ENCODE results near the gene ACTRT2.

The ACTRT2 gene

GRCh38 chr1:3018576-3018975, 2.7 kb upstream of the ACTRT2 start:
- DNase-seq (ENCODE audit: low spot score), result no peak

DNA sequence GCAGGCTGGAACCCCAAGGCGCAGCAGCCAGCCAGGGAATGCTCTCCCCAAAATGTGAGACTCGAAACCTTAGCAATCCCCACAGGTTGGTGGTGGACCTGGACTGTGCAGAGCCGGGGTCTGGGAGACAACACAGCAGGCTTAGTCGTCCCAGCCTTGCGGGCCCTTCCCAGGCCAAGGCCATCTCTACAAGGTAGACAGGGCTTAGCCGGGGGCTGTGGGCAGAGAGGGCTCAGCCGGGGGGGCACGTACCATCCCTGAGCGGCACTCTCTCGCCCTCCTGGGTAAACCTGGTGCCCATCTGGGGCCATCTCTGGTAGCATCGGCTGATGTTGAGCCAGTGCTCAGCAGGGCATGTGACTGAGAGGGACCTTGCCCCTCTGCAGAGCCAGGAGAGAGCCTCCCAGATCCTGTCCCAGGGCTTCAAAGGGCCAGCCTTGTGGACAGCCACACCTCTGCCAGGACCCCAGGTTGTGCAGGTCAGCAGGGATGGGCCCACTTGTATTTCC, 2.2 kb upstream of the ACTRT2 start:
- DNase-seq (ENCODE audit: low spot score), result no peak

- DNase-seq (ENCODE audit: low spot score), result no peak
Observed at GRCh38 chr1:3019516-3020051, 1.7 kb upstream of the ACTRT2 start.

DNA sequence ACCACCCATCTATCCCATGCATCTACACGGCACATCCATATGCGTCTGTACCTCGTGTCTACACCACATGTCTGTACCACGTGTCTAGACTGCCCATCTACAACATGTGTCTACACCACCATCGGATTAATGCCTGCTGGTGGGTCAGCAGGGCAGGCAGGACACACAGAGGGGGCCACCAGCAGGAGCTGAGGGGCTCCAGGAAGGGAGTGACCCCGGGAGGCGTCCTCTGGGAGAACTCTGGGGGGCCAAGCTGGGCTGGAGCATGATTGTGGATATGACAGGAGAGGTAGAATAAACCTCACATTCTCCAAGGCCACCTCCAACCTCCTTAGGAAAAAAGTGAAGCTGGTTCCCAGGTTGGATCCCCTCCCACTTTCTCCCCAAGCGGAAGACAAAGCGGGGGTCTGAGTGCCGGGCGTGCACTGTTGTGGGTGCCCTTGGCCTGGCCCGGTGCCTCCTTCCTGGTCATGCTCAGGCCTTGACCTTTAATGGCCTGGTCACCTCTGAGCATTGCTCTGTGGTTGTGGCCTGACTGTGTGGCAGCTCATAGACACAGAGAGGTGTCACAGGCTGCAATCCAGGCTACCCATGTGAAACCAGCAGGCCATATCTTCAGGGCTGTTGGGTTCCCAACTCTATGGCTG, 881 bp upstream of the ACTRT2 start:
- no peak for DNase-seq (ENCODE audit: low spot score)

DNA sequence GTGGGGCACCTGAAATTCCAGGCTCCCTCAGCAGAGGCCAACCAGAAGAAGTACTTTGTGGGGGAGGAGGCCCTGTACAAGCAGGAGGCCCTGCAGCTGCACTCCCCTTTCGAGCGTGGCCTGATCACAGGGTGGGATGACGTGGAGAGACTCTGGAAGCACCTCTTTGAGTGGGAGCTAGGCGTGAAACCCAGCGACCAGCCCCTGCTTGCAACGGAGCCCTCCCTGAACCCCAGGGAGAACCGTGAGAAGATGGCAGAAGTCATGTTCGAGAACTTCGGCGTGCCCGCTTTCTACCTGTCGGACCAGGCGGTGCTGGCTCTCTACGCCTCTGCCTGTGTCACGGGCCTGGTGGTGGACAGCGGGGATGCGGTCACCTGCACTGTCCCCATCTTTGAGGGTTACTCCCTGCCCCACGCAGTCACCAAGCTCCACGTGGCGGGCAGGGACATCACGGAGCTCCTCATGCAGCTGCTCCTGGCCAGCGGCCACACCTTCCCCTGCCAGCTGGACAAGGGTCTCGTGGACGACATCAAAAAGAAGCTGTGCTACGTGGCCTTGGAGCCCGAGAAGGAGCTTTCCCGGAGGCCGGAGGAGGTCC, 634 bp downstream of the ACTRT2 start:
- no peak for DNase-seq (ENCODE audit: low spot score)

DNA sequence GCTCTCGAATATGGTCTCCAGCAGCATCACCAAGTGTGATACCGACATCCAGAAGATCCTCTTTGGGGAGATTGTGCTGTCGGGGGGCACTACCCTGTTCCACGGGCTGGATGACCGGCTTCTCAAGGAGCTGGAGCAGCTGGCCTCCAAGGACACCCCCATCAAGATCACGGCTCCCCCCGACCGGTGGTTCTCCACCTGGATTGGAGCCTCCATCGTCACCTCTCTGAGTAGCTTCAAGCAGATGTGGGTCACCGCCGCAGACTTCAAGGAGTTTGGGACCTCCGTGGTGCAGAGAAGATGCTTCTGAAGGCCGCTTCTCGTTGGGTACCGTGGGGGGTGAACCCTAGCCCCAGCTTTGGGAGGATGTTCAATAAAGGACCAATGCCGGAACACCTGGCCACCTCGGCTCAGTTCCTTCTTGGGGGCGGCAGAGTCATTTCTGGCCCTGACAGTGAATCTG, 1.3 kb downstream of the ACTRT2 start:
- no peak for DNase-seq (ENCODE audit: low spot score)

GRCh38 chr1:3022976-3023375, 1.7 kb downstream of the ACTRT2 start:
- no peak for DNase-seq (ENCODE audit: low spot score)

- DNase-seq (ENCODE audit: low spot score), result no peak
Observed at GRCh38 chr1:3024019-3024418, 2.8 kb downstream of the ACTRT2 start.

- no peak for DNase-seq (ENCODE audit: low spot score)
Observed at GRCh38 chr1:3024588-3024987, 3.3 kb downstream of the ACTRT2 start.

- no peak for DNase-seq (ENCODE audit: low spot score)
Observed at GRCh38 chr1:3026124-3026523, 4.9 kb downstream of the ACTRT2 start.

DNA sequence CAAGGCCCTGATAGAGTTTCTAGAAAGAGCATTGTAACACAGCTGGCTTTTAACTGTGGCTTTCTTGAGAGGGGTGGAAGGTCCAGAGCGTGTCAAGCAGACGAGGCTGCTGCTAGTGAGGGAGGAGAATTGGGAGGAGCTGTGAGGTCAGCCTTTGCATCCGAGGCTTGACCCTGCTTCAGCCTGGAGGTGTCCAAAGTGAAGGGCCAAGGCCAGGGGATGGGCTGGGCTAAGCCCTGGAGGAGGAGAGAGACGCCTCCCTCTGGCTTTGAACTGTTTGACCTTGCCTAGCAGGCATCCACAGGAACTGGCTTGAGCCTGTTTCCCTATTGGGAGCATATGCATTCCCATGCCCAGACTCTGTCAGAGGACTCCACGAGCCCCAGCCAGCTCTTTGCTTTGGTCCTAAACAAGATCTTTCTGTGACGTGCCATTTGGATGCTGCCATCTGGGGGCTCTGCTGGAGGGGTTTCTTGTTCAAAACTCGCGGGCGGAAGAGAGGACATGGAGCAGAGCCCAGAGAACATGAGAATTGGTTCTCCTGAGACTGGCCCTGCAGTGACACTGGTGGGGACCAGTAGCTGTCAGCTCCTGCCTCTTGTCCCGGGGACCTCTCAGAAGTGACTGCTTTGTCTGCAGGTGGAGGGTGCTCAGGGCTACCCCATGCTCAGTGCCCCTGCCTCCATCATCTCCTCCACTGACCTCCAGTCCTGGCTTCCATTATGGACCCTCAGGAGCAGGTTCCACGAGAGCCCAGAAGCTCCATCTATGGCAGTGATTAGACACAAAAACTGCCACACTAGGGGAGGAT, 5.5 kb downstream of the ACTRT2 start:
- no peak for DNase-seq (ENCODE audit: low spot score)

- DNase-seq (ENCODE audit: low spot score), result no peak
Observed at GRCh38 chr1:3027611-3028371, 6.5 kb downstream of the ACTRT2 start.

DNA sequence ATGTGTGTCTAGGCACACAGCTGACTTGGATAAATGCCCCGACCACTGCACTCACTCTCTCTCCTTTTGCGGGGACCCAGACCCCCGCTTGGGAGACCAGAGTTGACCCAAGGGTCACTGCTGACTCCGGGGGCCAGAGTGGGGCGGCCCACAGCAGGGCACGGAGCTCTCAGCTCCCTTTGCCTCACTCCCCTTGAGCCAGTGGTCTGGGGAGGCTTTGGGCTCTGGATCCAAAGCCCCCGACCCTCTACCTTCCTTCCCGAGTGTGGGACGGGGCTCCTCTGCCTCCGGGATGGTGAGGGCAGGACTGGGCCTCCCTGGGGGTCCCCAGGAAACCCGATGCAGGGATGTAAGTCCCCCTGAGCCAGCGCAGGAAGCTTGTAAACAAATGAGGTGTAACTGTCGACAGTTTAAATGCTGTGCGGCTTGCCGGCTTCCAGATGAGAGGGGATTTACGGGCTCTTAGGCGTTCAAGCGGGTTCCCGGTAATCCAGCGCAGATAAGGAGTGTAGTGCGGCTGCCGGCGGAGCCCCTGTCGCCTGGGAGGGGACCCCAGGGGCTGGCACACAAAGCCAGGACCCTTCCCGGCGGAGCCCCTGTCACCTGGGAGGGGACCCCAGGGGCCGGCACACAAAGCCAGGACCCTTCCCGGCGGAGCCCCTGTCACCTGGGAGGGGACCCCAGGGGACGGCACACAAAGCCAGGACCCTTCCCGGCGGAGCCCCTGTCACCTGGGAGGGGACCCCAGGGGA, 7.4 kb downstream of the ACTRT2 start:
- DNase-seq (ENCODE audit: low spot score), result no peak

GRCh38 chr1:3029481-3029961, 8.3 kb downstream of the ACTRT2 start:
- no peak for DNase-seq (ENCODE audit: low spot score)

DNA sequence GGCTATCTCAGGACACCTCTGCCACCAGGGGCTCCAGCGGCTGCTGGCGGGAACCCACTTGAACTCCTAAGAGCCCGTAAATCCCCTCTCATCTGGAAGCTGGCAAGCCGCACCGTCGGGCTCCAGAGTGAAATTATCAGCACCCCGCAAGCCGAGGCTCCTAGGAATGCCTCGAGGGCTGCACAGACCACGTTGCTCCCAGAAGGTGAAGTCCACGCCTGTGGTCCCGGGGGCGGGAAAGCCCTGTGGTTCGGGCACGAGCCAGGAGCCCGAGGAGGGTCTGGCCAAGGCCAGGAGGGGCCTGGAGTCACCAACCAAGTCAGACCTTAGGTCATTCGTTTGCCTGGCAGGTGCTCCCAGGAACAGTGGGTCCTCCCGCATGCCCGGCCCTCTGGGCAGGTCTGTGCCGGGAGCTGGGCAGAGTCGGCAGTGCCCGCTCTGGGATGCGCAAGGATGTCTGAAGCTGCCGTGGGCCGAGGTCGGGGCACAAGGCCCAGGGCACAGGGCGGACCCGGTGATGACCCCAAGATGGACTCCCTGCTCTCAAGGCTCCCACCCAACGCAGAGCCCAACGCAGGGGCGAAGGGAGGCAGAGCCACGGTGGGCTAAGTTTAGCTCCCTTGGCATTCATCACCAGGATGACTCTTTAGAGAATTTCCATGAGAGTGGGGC, 8.9 kb downstream of the ACTRT2 start:
- no peak for DNase-seq (ENCODE audit: low spot score)

DNA sequence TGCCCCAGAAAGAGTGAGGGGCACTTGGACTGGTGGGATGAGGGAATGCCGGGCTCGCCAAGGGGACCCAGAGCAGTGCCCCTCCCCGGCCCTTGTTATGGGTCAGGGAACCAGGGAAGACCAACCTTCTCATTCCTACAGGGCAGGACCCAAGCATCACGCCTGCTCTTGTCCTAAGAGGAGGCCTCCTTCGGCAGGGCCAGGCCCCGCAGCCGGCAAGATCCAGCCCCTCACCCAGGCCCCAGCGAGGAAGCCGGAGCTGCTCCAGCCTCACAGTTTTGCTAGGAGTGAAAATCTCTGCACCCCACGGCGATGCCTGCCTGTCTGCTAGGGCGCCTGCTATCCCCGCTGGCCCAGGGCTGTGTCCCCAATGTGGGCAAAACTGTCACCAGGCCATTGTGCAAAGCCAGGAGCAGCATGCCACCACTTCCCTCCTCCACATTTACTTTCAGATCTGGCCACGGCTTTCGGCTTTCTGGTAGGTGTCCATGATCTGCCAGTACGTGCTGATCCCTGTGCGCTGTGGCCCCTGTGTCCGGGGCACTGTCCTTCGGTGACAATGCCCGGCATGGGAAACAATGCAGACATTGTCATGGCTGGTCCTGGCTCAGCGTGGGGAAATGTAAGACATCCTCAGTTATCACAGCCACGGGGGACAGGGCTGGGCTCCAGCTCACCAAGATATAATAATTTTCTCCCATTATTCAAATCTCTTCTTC, 9.6 kb downstream of the ACTRT2 start:
- DNase-seq (ENCODE audit: low spot score), result no peak

DNA sequence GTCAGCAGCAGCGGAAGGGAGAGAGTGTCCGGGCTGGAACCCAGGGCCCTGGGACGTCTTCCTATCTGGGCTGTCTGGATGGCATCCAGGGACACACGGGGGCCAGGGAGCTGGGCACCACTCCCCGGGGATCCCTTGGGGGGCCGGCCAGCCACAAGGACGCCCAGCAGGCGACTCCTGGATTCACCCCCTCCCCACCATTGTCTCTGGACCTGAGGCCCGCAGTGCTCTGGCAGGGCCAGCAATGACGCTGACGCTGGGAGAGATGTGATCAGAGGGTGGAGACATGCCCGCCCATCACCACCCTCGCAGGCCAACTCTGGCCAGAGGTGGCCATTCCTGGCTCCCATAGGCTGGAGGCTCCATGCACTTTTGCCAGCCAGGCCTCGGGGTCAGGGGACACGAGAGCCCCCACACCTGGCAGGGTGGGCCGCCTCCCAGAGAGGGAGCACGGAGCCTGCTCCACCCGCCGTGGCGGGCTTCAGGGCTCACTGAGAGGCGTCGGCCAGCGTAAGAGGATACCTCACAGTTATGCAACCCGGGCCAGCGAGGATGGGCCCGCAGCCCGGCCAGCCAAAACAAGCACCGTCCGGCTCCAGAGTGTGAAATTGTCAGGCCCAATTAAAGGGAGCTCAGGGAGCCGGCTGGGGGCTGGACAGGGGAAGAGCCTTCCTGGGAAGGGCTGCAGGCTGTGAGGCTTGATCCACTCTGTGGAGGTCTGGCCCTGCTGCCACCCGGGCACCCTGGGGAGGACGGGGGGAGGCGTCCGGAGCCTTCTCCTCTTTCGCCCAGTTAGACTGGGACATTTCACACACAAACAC, 10.3 kb downstream of the ACTRT2 start:
- no peak for DNase-seq (ENCODE audit: low spot score)

DNA sequence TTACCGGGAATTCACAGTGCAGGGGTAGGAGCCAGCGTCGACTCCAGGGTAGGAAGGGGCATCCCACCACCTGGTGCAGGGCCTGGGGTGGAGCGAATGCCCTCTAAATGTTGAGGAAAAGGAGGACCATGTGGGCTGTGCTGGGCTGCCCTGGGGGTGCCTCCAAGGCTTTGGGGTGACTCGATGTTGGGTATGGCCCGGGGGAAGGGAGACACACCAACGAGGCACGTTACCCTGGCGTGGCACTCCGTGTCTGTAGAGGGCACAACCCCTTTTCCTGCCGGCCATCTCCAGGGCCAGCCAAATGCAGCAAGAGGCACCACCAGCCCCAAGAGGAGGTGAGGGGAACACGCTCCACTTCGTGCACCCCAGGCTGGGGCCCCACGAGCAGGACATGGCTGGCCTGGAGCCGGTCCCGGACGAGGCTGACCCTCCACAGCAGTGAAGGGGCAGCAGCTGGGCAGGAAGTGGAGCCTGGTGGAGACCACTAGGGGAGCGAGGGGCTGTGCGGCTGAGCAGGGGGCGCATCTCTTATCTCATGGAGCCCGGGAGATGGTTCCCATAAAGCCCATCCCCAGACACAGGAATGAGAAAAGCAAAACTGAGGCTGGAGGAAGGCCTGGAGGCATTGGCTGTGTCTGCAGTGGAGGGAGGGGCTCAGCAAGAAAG, 11.2 kb downstream of the ACTRT2 start:
- no peak for DNase-seq (ENCODE audit: low spot score)
